Mesendoderm (in vitro differentiated cells): ENCODE data around the gene CRYGC. TPM values are rescaled to one million over a fixed set of nuclear protein-coding genes. Genes with fewer than 3 reads are reported as not detected.

Source experiments
- DNase-seq: peaks from one replicate; pipeline ENCODE4 v3.0.0; 2013
- H2AK5ac ChIP-seq: 2 replicates; pipeline ENCODE4 v1.6.1; 2013; ENCODE audit warnings: low read length, inconsistent platforms
- H2BK120ac ChIP-seq: 2 replicates; pipeline ENCODE4 v1.6.1; 2013; ENCODE audit warnings: low read depth, mild to moderate bottlenecking, low read length, moderate library complexity, mixed read lengths
- H2BK15ac ChIP-seq: replicated peaks from 2 replicates; pipeline ENCODE4 v1.6.1; 2013; ENCODE audit warnings: low read depth, mild to moderate bottlenecking, moderate library complexity
- H2BK5ac ChIP-seq: 2 replicates; pipeline ENCODE4 v1.6.1; 2013; ENCODE audit warnings: low read length, inconsistent platforms
- H3K18ac ChIP-seq: 2 replicates; pipeline ENCODE4 v1.6.1; 2013; ENCODE audit warnings: mild to moderate bottlenecking, low read length, mixed read lengths
- H3K23ac ChIP-seq: one replicate; pipeline ENCODE4 v1.6.1; 2013; ENCODE audit warnings: low read length
- H3K27ac ChIP-seq: 2 replicates; pipeline ENCODE4 v1.5.1; 2013; ENCODE audit warnings: low read depth, mild to moderate bottlenecking, inconsistent platforms, low read length, moderate library complexity
- H3K27me3 ChIP-seq: 2 replicates; pipeline ENCODE4 v1.6.1; 2013; ENCODE audit warnings: low read length, control low read depth, mild to moderate bottlenecking, inconsistent platforms; ENCODE audit not compliant: insufficient read depth, poor library complexity
- H3K36me3 ChIP-seq: 2 replicates; pipeline ENCODE4 v1.6.1; 2013; ENCODE audit warnings: low read length, inconsistent platforms; ENCODE audit not compliant: control insufficient read depth, insufficient read depth
- H3K4ac ChIP-seq: one replicate; pipeline ENCODE4 v1.6.1; 2013; ENCODE audit warnings: low read depth, mild to moderate bottlenecking, low read length, moderate library complexity
- H3K4me1 ChIP-seq: 2 replicates; pipeline ENCODE4 v1.6.1; 2013; ENCODE audit warnings: low read depth, low read length, inconsistent platforms; ENCODE audit not compliant: control insufficient read depth
- H3K4me2 ChIP-seq: 2 replicates; pipeline ENCODE4 v1.6.1; 2013; ENCODE audit warnings: low read length
- H3K4me3 ChIP-seq: 2 replicates; pipeline ENCODE4 v1.5.1; 2013; ENCODE audit warnings: mild to moderate bottlenecking, low read length
- H3K56ac ChIP-seq: one replicate; pipeline ENCODE4 v1.6.1; 2013; ENCODE audit warnings: low read length
- H3K79me1 ChIP-seq: 2 replicates; pipeline ENCODE4 v1.6.1; 2013; ENCODE audit warnings: low read length, inconsistent platforms
- H3K79me2 ChIP-seq: 2 replicates; pipeline ENCODE4 v1.6.1; 2013; ENCODE audit warnings: mild to moderate bottlenecking, low read length; ENCODE audit not compliant: control insufficient read depth, insufficient read depth
- H3K9ac ChIP-seq: 2 replicates; pipeline ENCODE4 v1.6.1; 2013; ENCODE audit warnings: low read length, inconsistent platforms
- H4K5ac ChIP-seq: one replicate; pipeline ENCODE4 v1.6.1; 2013; ENCODE audit warnings: low read length
- H4K8ac ChIP-seq: one replicate; pipeline ENCODE4 v1.6.1; 2013; ENCODE audit warnings: low read depth, mild to moderate bottlenecking, control low read depth, low read length, moderate library complexity
- WGBS: extraction: QIAGEN DNeasy Blood & Tissue Kit; methylation state at CpG from one replicate; pipeline ENCODE4 v1.1.7; 2013; ENCODE audit warnings: low lambda C conversion rate, missing lambda C conversion rate; ENCODE audit not compliant: insufficient coverage; ENCODE audit errors: extremely low coverage; 5-methylcytosine and 5-hydroxymethylcytosine counted together
- polyA plus RNA-seq, 2 experiments: library from polyadenylated mRNA; stranded (reverse); fragments of 200-250 nt; gene quantifications; one replicate each; pipeline ENCODE4 v1.2.3, GENCODE V29; 2013

Gene CRYGC
- polyA plus RNA-seq (2013, experiment 1 of 2), result not detected
- polyA plus RNA-seq (2013, experiment 2 of 2), result not detected

- Histone ChIP-seq H3K4me1 (no peaks in the 10 kb centered on the region), H3K79me2 (no peaks in the 10 kb centered on the region), H3K27ac (no peak within 1 kb of the TSS), H3K9ac (no peak within 1 kb of the TSS), H3K36me3 (no peaks in the 10 kb centered on the region), H3K18ac (peak within 1 kb of the TSS; percentile 7), H3K79me1 (no peaks in the 10 kb centered on the region), H2BK120ac (no peak within 1 kb of the TSS), H3K56ac (no peak within 1 kb of the TSS), H4K5ac (no peak within 1 kb of the TSS), H3K4me2 (no peak within 1 kb of the TSS), H3K4me3 (no peak within 1 kb of the TSS), H2BK15ac (no peak within 1 kb of the TSS), H3K23ac (no peak within 1 kb of the TSS), H3K27me3 (no peaks in the 10 kb centered on the region), H2AK5ac (no peak within 1 kb of the TSS), H3K4ac (no peak within 1 kb of the TSS), H2BK5ac (no peak within 1 kb of the TSS), H4K8ac (no peak within 1 kb of the TSS)
- DNase-seq, result no peak
- WGBS, result no CpG with 5 or more reads among the region's 19 CpGs
Measured at GRCh38 chr2:208129744-208130711, at the start of gene CRYGC. CRYGC (minus strand) TSS chr2:208129828; CDS start chr2:208129792, 36 bp downstream.

- Histone ChIP-seq H3K56ac (no peak overlapping the region), H3K27me3 (no peaks in the 10 kb centered on the region), H3K4ac (no peak overlapping the region), H3K9ac (no peak overlapping the region), H3K27ac (no peak overlapping the region), H2BK15ac (no peak overlapping the region), H4K8ac (no peak overlapping the region), H3K4me2 (no peak overlapping the region), H3K79me2 (no peaks in the 10 kb centered on the region), H3K23ac (no peak overlapping the region), H3K79me1 (no peaks in the 10 kb centered on the region), H2BK5ac (no peak overlapping the region), H3K4me1 (peaks cover 5% of the 10 kb centered on the region), H3K18ac (no peak overlapping the region), H2AK5ac (no peak overlapping the region), H3K36me3 (no peaks in the 10 kb centered on the region), H2BK120ac (no peak overlapping the region), H4K5ac (no peak overlapping the region), H3K4me3 (no peak overlapping the region)
- DNase-seq, result peak; percentile 59
- WGBS, result no CpG with 5 or more reads among the region's 4 CpGs
Measured at GRCh38 chr2:208179028-208179609, 49.5 kb upstream of the CRYGC start.

- H3K79me1 ChIP-seq, result no peaks in the 10 kb centered on the region
- peak overlapping the region; percentile 52 for H3K56ac ChIP-seq
- H3K23ac ChIP-seq, result no peak overlapping the region
- H2BK120ac ChIP-seq, result no peak overlapping the region
- no peak overlapping the region for H3K27ac ChIP-seq
- no peak overlapping the region for H2BK15ac ChIP-seq
- H3K18ac ChIP-seq, result no peak overlapping the region
- no peaks in the 10 kb centered on the region for H3K79me2 ChIP-seq
- no peak overlapping the region for H4K5ac ChIP-seq
- H3K4me2 ChIP-seq, result no peak overlapping the region
- H3K4me3 ChIP-seq, result no peak overlapping the region
- no peak for DNase-seq
- H2BK5ac ChIP-seq, result no peak overlapping the region
- no peaks in the 10 kb centered on the region for H3K4me1 ChIP-seq
- no CpG with 5 or more reads among the region's 6 CpGs for WGBS
- no peak overlapping the region for H4K8ac ChIP-seq
- H3K36me3 ChIP-seq, result no peaks in the 10 kb centered on the region
- H3K4ac ChIP-seq, result no peak overlapping the region
- no peaks in the 10 kb centered on the region for H3K27me3 ChIP-seq
- no peak overlapping the region for H2AK5ac ChIP-seq
- no peak overlapping the region for H3K9ac ChIP-seq
Measured at GRCh38 chr2:208175840-208176153, 46.2 kb upstream of the CRYGC start.

- no peak overlapping the region for H2BK15ac ChIP-seq
- no peaks in the 10 kb centered on the region for H3K79me2 ChIP-seq
- no peak overlapping the region for H3K4ac ChIP-seq
- no peak overlapping the region for H2AK5ac ChIP-seq
- no peak overlapping the region for H2BK120ac ChIP-seq
- no peak overlapping the region for H3K27ac ChIP-seq
- no peak overlapping the region for H3K9ac ChIP-seq
- H3K79me1 ChIP-seq, result no peaks in the 10 kb centered on the region
- H3K4me1 ChIP-seq, result no peaks in the 10 kb centered on the region
- peak overlapping the region; percentile 52 for H3K56ac ChIP-seq
- no peak overlapping the region for H3K4me3 ChIP-seq
- H2BK5ac ChIP-seq, result no peak overlapping the region
- H4K5ac ChIP-seq, result no peak overlapping the region
- no peak overlapping the region for H3K23ac ChIP-seq
- no peaks in the 10 kb centered on the region for H3K36me3 ChIP-seq
- no peak overlapping the region for H4K8ac ChIP-seq
- DNase-seq, result peak; percentile 88
- H3K18ac ChIP-seq, result no peak overlapping the region
- H3K27me3 ChIP-seq, result no peaks in the 10 kb centered on the region
- no CpG with 5 or more reads among the region's 21 CpGs for WGBS
- H3K4me2 ChIP-seq, result no peak overlapping the region
Measured at GRCh38 chr2:208175069-208175839, 45.6 kb upstream of the CRYGC start.

GRCh38 chr2:208174144-208174543, 44.5 kb upstream of the CRYGC start:
- Histone ChIP-seq H3K56ac (no peak overlapping the region), H2AK5ac (no peak overlapping the region), H2BK5ac (no peak overlapping the region), H3K4ac (no peak overlapping the region), H3K4me3 (no peak overlapping the region), H3K27ac (no peak overlapping the region), H3K23ac (no peak overlapping the region), H3K9ac (no peak overlapping the region), H3K4me1 (no peaks in the 10 kb centered on the region), H2BK120ac (no peak overlapping the region), H4K8ac (no peak overlapping the region), H3K27me3 (no peaks in the 10 kb centered on the region), H3K79me1 (no peaks in the 10 kb centered on the region), H3K36me3 (no peaks in the 10 kb centered on the region), H4K5ac (no peak overlapping the region), H3K79me2 (no peaks in the 10 kb centered on the region), H3K18ac (no peak overlapping the region), H2BK15ac (no peak overlapping the region), H3K4me2 (no peak overlapping the region)
- no peak for DNase-seq
- no CpG with 5 or more reads among the region's 9 CpGs for WGBS
